Measurements from ENCODE around the gene WASF2.

- TF ChIP-seq, protein P1, sequence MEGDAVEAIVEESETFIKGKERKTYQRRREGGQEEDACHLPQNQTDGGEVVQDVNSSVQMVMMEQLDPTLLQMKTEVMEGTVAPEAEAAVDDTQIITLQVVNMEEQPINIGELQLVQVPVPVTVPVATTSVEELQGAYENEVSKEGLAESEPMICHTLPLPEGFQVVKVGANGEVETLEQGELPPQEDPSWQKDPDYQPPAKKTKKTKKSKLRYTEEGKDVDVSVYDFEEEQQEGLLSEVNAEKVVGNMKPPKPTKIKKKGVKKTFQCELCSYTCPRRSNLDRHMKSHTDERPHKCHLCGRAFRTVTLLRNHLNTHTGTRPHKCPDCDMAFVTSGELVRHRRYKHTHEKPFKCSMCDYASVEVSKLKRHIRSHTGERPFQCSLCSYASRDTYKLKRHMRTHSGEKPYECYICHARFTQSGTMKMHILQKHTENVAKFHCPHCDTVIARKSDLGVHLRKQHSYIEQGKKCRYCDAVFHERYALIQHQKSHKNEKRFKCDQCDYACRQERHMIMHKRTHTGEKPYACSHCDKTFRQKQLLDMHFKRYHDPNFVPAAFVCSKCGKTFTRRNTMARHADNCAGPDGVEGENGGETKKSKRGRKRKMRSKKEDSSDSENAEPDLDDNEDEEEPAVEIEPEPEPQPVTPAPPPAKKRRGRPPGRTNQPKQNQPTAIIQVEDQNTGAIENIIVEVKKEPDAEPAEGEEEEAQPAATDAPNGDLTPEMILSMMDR (IDR thresholded peaks at IDR 0.05) = no peak
- peak in 1 of 4 donors; percentile 51 for TF ChIP-seq POLR2A (IDR thresholded peaks at IDR 0.05)
Observed at GRCh38 chr1:27366113-27366410, 123.9 kb downstream of the WASF2 start.

Data from esophagus squamous epithelium (tissue), 4 donors.